Neutrophil (primary cell): ENCODE results near the gene MGAM2.

Experiments used
- H3K27ac ChIP-seq: fragments of 200-600 bp; sonication (generic); 2 replicates; pipeline ENCODE4 v1.5.1; 2016; ENCODE audit warnings: mild to moderate bottlenecking, moderate library complexity
- H3K27me3 ChIP-seq: fragments of 200-600 bp; sonication (generic); 2 replicates; pipeline ENCODE4 v1.6.0; 2016; ENCODE audit warnings: mild to moderate bottlenecking
- H3K36me3 ChIP-seq: fragments of 200-600 bp; sonication (generic); 2 replicates; pipeline ENCODE4 v1.5.1; 2017
- H3K4me1 ChIP-seq, 2 experiments: fragments of 200-600 bp in 1 of 2; sonication (generic) in 1 of 2; 1 replicate in 1 of 2; 2 replicates in 1 of 2; pipeline versions ENCODE4 v1.5.1 to v1.6.1; 2013 to 2016; ENCODE audit warnings: low read depth in 1 of 2, low read length in 1 of 2, mild to moderate bottlenecking in 1 of 2, moderate library complexity in 1 of 2; ENCODE audit not compliant: control insufficient read depth in 1 of 2, insufficient read depth in 1 of 2
- H3K4me3 ChIP-seq, 2 experiments: fragments of 200-600 bp in 1 of 2; sonication (generic) in 1 of 2; 1 replicate in 1 of 2; 2 replicates in 1 of 2; pipeline ENCODE4 v1.5.1; 2013 to 2016; ENCODE audit warnings: low read depth in 1 of 2, low read length in 1 of 2, mild to moderate bottlenecking in 1 of 2, moderate library complexity in 1 of 2
- H3K9me3 ChIP-seq: fragments of 200-600 bp; sonication (generic); 2 replicates; pipeline ENCODE4 v1.5.1; 2016
- TF ChIP-seq, protein P1 (sequence below): fragments of 200-600 bp; sonication (generic); IDR thresholded peaks from 2 replicates; pipeline ENCODE4 v1.5.1; 2016; ENCODE audit warnings: antibody characterized with exemption

The MGAM2 gene

DNA sequence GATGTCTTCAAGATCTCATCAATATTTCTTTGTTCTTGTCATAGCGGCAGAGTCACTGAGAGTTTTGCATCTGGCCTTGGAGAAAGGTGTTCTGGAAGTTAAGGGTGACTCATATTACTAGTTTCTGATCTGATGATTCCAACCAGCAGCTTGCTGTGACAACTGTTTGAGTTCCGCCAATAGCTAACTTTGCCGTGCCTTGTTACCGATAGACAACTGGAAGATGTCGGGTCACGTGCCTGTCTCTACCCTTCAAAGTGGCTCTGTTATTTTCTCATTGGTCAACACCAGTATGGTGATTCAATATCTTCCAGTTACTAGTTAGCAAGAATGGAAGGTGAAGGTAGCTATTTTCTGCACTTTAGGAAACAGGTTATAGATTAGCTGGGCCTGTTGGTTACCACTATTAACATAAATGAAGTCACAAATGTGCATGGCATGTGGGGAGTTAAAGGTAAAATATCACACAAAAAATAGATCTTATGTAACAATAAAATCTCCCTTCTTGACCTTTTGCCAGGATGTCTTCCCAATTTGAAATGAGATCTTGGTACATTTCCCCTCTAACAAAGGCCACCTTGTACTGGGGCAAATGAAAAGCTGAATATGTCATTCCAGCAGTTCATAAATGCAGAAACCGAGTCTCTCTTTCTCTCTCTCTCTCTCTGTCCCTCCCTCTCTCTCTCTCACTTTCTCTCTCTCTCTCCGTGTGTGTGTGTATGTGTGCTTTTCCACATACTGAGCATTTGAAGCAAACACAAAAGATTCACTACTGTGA, 2.6 kb upstream of the MGAM2 start:
- Histone ChIP-seq H3K4me1 (peaks cover 30 to 31% of the 10 kb centered on the region in 2 experiments), H3K4me3 (no peak overlapping the region), H3K27me3 (no peaks in the 10 kb centered on the region), H3K9me3 (no peaks in the 10 kb centered on the region), H3K27ac (peak overlapping the region; percentile 0), H3K36me3 (peaks cover 35% of the 10 kb centered on the region)
- TF ChIP-seq, protein P1, sequence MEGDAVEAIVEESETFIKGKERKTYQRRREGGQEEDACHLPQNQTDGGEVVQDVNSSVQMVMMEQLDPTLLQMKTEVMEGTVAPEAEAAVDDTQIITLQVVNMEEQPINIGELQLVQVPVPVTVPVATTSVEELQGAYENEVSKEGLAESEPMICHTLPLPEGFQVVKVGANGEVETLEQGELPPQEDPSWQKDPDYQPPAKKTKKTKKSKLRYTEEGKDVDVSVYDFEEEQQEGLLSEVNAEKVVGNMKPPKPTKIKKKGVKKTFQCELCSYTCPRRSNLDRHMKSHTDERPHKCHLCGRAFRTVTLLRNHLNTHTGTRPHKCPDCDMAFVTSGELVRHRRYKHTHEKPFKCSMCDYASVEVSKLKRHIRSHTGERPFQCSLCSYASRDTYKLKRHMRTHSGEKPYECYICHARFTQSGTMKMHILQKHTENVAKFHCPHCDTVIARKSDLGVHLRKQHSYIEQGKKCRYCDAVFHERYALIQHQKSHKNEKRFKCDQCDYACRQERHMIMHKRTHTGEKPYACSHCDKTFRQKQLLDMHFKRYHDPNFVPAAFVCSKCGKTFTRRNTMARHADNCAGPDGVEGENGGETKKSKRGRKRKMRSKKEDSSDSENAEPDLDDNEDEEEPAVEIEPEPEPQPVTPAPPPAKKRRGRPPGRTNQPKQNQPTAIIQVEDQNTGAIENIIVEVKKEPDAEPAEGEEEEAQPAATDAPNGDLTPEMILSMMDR, result no peak

DNA sequence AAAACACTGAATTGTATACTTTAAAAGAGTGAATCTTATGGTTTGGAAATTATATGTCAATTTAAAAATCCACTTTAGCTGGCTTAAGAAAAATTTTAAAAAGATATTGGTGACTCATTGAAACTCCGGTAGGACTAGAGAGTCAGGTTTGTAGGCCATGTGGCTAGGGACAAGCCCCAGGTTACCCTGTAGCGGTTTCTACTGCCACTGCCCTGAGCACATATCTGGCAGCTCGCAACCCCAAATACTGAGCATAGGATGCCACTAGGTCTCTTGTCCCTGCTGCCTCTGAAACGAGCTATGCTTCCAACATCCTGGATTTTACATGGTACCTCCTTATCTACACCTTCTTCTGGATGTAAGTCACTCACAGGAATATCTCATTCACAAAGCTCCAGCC, 1.4 kb upstream of the MGAM2 start:
- Histone ChIP-seq H3K9me3 (no peaks in the 10 kb centered on the region), H3K4me1 (peaks cover 19 to 20% of the 10 kb centered on the region in 2 experiments), H3K4me3 (no peak overlapping the region), H3K27ac (no peak overlapping the region), H3K27me3 (no peaks in the 10 kb centered on the region), H3K36me3 (peaks cover 32% of the 10 kb centered on the region)
- TF ChIP-seq, protein P1, result no peak

DNA sequence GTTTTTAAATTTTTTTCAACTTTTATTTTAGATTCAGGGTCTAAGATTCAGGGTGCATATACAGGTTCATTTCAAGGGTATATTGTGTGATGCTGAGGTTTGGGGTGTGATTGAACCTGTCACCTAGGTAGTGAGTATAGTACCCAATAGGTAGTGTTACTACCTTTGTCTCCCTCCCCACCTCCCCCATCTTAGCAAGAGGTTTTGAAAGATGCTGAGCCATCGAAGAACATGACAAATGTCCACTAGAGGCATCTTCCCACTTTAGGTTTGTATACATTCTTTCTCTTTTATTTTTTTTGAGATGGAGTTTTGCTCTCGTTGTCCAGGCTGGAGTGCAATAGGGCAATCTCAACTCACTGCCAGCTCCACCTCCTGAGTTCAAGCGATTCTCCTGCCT, 880 bp upstream of the MGAM2 start:
- H3K27me3 ChIP-seq, result no peaks in the 10 kb centered on the region
- H3K27ac ChIP-seq, result no peak overlapping the region
- H3K36me3 ChIP-seq, result peaks cover 30% of the 10 kb centered on the region
- H3K4me3 ChIP-seq, result no peak overlapping the region
- TF ChIP-seq, protein P1, result no peak
- no peaks in the 10 kb centered on the region for H3K9me3 ChIP-seq
- peaks cover 14% of the 10 kb centered on the region in 2 experiments for H3K4me1 ChIP-seq

DNA sequence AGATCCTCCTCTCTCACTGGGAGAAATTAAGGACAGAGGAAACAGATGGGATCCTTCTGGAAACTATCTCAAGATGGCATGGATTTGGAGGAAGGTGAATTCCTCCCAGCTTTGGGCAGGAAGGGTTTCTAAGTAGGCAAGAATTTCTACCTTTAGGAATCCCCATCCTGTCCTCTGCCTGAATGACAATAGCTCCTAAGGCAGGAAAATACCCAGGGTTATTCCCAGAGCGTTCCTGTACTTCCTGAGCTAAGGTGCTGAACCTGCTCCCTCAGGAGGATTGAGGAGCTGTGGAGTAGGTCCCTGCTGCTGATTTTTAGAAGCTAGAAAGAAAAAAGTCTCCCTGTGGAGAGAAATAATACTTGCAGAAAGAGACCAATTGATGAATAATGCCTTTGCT, 568 bp downstream of the MGAM2 start:
- Histone ChIP-seq H3K36me3 (peaks cover 20% of the 10 kb centered on the region), H3K4me1 (no peaks in the 10 kb centered on the region), H3K27me3 (no peaks in the 10 kb centered on the region), H3K4me3 (no peak overlapping the region), H3K27ac (no peak overlapping the region), H3K9me3 (no peaks in the 10 kb centered on the region)
- TF ChIP-seq, protein P1, result no peak

DNA sequence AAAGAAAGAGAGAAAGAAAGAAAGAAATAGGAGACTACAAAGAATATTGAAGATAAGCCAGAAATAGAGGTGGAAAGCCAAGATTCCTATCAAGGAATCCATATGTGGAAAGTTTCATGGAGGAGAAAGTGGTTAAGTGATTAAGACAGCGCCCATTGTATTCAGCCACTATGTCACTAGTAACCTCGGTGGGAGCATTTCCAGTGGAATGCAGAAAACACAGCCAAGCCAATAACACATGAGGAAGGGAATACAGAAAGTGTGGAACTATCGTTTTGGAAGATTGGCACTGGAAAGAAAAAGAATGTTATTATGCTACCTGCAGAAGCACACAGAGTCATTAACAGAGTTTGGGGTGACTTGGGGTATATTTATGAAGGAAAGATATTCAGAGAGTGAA, 2.7 kb downstream of the MGAM2 start:
- H3K27me3 ChIP-seq, result no peaks in the 10 kb centered on the region
- no peaks in the 10 kb centered on the region for H3K36me3 ChIP-seq
- no peak overlapping the region for H3K4me3 ChIP-seq
- H3K27ac ChIP-seq, result no peak overlapping the region
- no peaks in the 10 kb centered on the region for H3K9me3 ChIP-seq
- no peaks in the 10 kb centered on the region for H3K4me1 ChIP-seq
- TF ChIP-seq, protein P1, result no peak
